ENCODE measurements around the gene PRKCA.
A peak's percentile ranks its signal among the peaks of the same experiment; 100 is the strongest.

Gene PRKCA

DNA sequence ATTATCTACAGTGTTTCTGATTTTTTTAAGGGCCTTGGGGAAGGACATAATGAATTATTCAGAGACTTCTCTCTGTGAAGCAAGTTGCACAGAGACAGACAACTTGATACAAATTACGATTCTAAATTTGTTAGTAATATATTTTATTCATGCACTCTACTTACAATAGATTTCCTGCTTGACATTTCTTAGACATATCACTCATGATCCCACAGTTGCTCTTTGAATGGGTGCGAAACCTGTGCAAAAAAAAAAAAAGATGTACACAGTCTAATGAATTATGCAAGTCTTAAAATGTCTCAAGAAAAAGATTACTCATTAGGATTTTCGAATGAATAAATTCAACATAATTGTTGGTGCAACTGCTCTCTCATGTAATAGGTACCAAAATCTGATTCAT lies 254.8 kb downstream of the PRKCA start:
- DNase-seq, result no peak

DNA sequence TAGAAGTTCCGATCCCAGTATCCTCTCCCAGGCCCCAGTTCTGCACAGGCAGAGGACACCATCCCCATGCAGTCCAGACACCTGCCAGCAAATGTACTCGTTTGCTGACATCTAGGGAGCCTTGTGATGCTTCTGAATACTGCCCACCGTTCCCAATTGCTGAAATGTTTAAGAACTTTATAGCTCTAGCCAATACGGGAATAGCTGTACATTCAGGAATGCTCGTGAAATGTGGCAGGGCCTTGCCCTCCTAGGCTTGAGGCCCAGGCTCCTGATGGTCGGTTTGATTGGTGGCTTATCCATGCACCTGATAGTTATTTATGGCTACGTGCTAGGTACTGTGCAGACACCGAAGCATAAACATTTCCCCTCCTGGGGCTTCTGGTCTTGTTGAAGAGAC lies 255.5 kb downstream of the PRKCA start:
- DNase-seq, result no peak

DNA sequence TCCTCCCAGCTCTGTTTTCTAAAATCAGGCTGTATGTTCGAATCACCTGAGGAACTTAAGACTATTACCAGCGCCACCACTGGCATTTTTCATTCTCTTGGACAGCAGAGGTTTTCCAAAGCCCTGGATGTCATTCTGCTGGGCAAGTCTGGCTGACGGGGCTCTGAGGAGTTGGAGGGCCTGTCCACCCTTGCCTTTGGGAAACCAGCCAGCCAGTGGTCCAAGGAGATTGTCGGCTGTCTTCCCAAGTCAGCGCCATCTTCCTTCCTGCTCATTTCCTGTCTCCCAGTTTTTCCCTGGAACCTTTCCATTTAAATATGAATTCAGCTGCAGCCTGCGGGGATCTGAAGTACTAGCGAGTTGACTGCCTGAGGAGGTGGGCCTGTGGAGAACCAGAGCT lies 258.3 kb downstream of the PRKCA start:
- DNase-seq, result no peak

DNA sequence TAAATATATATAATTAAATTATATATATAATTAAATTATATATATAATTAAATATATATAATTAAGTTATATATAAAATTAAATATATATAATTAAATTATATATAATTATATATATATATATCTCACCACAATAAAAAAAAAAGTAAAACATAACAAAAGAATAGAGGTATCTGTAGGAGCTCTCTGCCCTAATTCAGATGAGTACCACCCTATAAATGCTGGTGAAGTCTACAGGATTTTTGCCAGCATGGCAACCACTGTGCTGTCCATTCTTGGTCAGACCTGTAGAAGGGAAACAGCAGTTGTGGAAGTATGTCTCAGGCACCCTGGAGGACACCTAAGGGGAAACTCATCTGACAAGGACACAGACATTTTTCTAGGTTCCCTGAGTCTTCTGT lies 259.7 kb downstream of the PRKCA start:
- no peak for DNase-seq

DNA sequence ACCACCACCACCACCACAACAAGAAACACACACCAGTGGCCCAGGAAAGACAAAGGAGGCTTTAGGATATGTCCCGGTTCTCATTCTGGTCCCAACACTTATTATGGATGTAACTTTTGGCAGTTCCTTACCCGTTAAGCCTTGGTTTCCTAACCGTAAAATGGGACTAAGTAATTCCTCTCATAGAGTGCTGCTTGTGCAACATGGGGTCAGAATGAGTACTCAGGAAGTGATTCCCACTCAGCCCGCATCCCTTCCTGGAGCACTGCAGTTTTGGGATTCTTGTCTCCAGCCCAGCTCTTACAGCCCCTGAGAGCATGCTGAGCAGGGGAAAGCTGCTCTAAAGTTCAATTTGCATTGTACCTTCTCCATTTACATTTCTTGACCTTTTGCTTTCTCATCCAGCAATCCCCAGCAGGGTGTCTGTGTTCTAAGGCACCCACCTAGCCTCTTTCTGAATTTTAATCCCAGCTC lies 262.6 kb downstream of the PRKCA start:
- DNase-seq, result no peak

DNA sequence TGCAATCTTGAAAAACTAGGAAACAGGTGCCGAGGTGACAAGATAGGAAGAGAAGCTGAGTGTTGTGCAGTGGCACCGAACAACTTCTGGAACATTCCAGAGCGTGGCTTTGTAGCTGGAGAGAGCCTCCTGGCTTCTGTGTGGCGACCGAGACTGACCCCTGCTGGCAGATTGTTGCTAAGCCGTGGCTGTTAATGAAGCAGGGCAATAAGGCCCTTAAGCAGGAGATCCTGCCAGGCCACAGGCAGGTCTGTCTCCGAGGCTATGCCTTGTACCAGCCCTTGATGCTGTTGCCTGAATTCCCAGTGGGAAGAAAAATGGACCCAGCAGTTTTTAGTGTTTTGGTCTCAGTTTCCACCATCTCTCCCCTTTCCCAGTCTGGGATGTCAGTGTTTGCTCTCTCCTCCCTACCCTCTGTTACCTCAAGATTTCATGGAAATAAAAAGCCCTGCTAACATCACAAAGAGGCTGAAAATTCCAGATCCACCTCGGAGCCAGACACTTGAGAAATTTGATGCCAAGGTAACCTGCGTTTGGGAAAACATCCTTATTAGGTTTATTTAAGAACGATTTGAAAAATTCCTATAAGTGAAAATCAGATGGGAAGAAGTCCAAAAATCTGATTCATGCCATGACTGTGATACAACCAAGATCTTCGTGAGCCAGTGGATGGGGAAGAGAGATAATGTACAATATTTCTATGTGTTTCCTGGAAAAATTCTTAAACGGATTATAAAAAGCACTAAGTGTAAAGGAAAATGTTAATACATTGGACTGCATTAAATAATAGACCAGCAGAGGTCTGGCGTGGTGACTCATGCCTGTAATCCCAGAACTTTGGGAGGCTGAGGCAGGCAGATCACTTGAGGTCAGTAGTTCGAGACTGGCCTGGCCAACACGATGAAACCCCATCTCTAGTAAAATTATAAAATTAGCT lies 265.1 kb downstream of the PRKCA start:
- DNase-seq, result peak; percentile 84

DNA sequence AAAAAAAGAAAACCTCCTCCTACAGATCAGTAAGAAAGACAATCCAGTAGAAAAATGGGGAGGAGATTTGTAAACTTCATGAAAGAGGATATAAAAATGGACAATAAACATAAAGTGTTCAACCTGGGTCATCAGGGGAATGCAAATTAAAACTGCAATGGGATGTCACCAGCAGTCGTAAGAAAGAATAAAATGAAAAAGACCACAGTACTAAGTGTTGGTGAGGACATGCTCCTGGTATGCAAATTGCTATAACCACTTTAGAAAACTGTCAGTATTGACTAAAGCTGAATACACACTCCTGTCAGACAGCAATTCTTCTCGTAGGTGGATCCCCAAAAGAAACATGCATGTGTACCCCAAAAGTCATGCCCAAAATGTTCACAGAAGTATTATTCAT lies 267.2 kb downstream of the PRKCA start:
- DNase-seq, result no peak

DNA sequence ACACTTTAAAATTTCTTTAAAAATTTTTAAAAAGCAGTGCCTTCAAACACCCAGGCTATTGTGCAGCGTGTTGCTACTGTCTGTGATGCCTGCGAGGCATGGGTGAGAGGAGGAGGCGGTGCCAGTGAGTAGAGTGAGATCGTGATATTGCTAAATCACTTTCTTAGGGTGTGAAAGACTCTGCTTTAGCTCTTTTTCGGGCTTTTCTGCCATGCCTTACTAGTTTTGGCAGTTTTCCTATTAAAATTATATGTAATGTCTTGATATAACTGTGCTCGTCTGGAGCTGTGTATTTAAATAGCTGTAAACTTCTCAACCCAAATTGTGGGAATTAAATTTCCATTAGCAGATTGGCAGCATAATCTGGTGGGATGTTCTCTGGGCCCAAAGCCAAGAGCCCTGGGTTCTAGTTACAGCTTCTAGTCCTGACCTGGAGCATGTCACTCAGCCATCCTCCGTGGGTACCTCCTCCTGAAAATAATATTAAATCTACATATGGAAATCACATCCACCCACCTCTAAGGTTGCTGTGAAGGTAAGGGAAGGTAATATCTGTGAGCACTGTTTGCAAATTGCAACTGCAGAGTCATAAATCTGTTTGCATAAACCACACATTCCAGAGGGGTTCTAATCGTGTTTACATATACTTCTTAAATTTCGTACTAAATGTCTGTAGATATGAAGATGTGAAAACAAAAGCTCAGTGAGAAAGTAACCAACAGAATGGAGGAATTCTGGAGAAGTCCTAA lies 268.2 kb downstream of the PRKCA start:
- DNase-seq, result no peak

DNA sequence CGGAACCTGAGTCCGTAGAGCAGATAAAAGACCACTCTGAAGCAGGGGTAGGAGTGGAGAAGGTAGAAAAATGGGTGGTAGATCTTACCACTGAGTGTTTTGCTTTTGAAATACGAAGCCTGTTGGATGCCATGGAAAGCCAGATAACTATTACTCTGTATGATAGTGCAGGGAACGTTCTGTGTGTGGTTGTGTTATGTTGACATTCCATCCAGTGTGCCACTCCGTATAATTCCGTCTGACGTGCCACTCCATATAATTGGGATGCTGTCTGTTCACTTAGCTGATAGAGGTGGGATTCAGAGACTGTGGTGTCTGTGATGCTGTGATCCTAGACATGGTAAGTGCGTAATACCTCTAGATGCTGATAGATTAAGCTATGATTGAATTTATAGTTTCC lies 269.3 kb downstream of the PRKCA start:
- no peak for DNase-seq

DNA sequence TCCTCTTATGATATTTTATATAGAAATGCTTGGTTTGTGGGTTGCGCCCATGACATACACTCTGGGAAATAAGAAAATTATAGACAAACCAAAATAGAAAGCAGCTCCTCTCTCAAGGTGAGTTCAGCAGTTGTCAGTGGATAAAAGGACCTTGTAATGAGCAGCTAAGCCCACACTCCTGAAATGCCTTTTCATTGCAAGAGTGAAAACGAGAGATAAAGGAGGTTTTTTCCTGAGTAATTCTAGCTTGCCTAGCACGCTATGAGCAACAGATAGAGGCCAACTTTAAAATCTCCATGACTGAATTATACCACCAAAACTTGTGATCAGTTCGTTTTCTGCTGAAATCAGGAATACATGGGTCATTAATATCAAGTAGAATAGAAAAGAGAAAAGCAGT lies 270.7 kb downstream of the PRKCA start:
- no peak for DNase-seq

DNA sequence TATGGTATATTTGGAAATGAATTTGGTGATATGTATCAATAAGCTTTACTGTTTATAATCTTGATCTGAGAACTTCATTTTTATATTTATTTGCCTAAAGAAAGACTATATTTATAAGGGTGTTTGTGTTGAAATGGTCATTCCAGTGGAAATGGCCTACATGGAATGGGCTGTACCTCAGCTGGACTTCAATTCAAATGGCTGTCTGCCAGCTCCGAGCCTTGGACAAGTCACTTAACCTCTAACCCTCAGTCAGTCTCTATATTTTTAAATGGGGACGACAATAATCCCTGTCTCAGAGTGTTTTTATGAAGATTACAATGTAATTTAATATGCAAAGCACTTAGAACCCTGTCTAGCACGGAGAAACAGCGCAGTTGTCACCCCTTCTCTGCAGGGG lies 271.7 kb downstream of the PRKCA start:
- no peak for DNase-seq

DNA sequence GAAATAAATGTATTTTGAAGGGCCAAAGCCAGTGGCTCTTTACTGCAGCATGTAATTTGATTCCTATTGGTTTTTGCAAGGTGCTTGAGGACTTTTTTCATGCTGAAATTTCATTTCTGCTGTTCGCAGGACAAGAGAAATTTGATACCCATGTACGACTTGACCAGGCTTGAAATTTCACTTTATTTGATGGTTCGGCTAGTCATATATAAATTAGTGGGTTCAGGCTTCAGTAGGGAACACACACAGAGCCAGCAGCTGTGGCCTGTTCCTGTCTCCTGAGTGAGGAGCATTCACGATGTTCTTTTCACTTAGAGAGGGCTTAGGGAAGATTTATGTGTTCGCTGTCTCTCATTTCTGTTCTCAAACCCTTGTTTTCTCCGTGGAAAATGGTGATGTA lies 274.1 kb downstream of the PRKCA start:
- no peak for DNase-seq

DNA sequence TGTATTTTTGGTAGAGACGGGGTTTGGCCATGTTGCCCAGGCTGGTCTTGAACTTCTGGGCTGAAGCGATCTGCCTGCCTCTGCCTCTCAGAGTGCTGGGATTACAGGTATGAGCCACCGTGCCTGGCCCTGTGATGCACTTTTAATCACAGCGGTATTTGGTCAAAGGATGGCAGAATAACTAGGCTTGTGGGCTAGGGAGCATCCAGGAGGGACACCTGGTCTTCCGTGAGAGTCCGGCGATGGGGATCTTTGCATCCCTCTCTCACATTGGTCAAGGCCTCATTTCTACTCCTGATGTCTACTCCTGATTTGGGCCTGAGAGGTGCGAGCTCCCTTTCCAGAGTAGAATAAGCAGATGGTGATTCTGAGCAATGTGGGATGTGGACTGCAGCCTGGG lies 274.6 kb downstream of the PRKCA start:
- DNase-seq, result no peak

DNA sequence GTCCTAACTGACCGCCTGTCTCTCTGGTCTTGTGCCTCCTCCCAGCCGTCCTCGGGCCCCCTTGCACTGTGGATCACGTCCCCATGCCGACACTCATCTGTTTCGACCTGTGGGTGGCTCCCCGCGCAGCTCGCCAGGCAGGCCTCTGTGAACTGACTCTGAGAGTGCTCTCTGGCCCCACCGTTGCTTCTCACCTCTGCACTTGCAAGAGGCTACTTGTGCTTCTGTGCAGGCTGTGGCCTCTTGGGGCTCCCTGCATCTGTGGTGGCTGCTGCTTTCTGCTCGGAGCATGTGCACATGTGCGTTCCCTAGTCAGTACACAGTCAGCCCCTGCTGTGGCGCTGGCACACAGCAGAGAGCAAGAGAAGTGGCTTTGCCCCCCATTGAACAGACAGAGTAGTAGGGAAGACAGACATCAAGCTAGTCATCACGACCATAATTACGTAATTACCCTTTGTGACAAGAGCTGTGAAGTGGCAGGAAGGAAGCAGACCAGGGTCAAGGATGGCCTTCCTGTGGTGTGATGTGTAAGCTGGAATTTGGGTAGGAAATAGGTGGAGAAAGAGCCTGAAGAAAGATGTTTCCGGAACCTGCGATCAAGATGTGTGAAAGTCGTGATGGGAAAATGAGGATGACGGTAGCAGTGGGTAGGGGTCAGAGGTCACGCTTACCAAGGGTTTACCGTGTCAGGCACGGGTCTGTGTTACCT lies 276.5 kb downstream of the PRKCA start:
- DNase-seq, result no peak

DNA sequence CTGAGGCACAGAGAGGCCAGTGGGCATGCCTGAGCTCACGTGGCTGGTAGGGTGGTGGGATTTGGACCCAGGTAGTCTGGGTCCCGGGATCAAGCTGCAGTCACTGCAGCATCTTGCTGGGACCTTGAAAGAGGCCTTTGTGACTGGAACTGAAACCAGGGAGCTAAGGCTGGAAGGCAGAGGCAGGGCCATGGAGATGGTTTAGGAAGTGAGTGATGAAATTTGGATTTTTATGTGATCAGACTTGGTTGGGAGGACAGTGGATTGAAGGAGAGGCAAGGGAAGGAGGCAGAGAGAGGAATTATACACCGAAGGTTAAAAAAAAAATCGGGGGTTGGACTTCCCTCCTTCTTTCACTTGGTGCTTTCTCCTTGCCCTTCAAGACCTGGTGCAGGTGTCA lies 277.1 kb downstream of the PRKCA start:
- DNase-seq, result no peak

DNA sequence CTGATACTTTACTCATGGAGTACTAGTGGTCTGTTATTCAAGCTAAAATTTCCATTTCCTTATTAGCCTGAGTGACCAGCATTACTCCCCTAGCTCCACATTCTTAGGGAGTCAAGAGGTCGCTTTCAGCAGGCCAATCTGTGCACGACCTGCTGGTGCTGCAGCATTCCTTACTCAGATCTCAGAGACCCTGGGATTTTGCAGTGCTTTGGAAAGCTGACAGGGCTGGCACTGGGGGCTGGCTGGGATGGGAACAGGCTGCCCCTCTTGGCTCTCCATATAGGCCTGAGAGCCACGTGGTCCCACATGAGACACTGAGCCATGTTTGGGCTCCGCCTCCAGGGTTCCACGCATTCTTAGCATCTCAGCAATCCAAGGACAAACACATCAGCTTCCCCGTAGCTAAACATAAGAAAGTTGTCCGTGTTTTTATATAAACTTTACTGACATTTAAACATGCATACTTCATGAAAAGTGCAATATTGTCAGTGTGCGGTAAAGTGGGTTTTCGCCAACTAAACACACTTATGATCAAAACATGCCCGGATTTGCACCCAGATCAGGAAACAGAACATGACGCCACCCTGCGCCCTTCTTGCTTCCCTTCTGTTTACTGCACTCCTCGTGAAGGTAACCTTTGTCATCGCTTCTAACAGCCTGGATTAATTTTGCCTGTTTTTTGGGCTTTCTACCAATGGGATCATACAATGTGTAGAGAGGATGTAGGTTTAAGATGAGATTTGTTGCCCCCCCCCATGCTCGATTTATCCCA lies 278.0 kb downstream of the PRKCA start:
- DNase-seq, result no peak

DNA sequence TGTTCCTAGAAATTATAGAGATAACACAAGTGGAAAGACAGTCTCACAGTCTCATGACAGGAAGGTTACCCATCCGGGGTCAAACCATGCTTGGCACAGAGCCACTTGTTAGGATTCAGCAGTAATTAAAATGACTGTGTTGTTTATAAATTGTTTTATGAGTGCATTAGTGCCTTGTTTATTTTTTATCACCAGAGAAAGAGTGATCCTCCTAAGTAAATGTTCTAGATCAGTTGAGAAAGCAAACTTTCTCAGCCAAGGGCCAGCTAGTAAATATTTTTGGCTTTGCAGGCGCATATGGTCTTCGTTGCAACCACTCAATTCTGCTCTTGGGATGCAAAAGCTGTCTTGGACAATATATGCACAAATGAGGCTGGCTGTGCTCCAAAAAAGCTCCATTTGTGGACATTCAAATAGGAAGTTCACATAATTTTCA lies 278.6 kb downstream of the PRKCA start:
- DNase-seq, result peak; percentile 59

DNA sequence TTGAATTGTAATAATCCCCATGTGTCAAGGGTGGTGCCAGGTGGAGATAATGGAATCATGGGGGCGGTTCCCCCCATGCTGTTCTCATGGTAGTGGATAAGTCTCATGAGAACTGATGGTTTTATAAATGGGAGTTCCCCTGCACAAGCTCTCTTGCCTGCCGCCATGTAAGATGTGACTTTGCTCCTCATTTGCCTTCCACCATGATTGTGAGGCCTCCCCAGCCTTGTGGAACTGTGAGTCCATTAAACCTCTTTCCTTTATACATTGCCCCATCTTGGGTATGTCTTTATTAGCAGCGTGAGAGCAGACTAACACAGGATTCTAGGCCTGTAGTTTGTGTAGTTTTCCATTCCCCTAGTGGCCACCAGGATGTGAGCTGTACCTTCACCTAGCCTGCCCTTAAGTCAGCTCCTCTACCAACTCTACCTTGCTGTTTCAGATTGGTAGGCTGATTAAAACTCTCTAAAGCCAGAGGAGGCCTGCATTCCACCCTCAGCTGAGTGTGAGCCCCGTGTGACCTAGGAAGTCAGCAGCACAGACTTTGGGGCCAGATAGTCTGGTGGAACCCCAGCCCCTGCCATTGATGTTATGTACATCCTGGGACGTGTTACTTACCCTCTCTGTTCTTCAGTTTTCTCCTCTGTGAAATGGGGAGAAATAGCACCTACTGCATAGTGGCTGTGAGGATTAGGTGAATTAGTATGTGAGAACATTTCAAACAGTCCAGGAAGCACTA lies 280.1 kb downstream of the PRKCA start:
- no peak for DNase-seq

DNA sequence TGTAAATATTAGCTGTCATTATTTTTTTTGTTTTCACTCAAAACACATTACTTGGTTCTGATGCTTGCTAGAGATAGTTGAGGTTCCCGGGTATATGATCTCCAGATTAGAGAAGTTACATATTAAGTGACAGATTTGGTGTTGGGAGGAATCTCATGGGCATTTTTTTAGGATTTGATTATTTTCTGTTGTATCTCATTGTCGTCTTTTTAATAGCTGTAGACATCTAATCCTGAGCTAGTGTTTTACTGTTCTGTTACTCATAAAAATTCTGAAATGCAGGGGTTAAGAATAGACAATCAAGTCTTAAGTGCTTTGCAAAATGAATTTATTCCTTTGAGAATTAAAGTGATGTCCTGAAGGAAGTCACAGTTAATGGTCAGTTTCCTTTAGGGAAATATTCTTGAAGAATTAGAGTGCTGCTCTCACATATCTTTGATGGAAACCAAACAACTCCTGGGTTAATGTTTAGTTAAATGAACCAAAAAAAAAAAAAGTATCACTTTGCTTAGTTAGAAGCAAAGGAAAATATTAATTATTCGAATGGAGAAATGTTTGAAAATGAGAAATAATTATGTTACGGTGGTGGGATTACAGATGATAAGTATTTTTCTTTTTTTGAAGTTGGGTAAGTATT lies 280.8 kb downstream of the PRKCA start:
- no peak for DNase-seq

DNA sequence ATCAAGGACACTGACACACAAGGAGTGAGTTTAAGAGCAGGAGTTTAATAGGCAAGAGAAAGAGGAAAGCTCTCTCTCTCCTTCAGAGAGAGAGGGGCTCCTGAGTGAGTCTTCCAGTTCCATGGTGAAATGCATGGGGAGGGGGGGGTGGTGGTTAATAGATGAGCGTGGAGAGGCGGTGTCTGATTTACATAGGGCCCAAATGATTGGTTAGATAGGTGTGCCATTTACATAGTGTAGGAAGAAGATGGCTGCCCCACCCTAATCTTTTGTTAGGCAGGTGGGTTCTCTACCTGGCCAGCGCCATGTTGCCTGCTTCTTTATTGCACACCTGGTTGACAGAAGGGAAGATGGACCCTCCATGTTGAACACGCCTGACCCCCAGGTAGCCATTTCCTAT lies 282.5 kb downstream of the PRKCA start:
- no peak for DNase-seq

DNA sequence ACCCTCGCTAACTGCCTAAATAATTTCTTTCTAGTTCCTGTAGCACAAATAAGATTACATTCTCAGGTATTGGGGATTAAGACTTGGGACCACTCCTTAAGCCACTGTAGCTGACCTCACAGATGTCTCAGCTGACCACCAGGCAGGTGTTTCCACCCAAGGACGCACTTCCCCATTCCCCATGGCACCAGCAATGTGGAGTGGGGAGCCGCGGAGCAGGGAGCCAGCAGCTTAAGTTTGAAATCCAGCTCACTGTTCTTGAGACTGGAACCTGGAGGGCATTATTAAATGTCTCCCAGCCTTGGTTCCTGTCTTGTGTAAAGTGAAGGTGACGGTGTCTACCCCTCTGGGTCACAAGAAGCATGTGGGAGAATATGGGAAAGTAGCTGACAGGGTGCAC lies 283.1 kb downstream of the PRKCA start:
- DNase-seq, result no peak

Data from right forelimb (tissue), 1 donor.